Activated CD4-positive, CD25-positive, alpha-beta regulatory T cell treated with anti-CD3 and anti-CD28 coated beads, Interleukin-2, amount 50 U/mL, for 72 hours (primary cell): ENCODE data around the gene ADM5.

ENCODE experiments used
- DNase-seq: peaks from one replicate; pipeline ENCODE4 v3.0.0; 2021

Gene ADM5

GRCh38 chr19:49680421-49681351 is 8.7 kb upstream of the ADM5 start:
- DNase-seq = peak; percentile 99

GRCh38 chr19:49681830-49682229 is 7.6 kb upstream of the ADM5 start:
- DNase-seq = no peak

- no peak for DNase-seq
Measured at GRCh38 chr19:49682274-49682673, 7.1 kb upstream of the ADM5 start.

GRCh38 chr19:49683814-49684250 is 5.6 kb upstream of the ADM5 start:
- no peak for DNase-seq

GRCh38 chr19:49684251-49684982 is 5.0 kb upstream of the ADM5 start:
- DNase-seq = no peak

- no peak for DNase-seq
Measured at GRCh38 chr19:49684983-49685553, 4.3 kb upstream of the ADM5 start.

GRCh38 chr19:49685845-49686332 is 3.5 kb upstream of the ADM5 start:
- DNase-seq = no peak

GRCh38 chr19:49686503-49687088 is 2.8 kb upstream of the ADM5 start:
- no peak for DNase-seq

GRCh38 chr19:49687150-49687549 is 2.2 kb upstream of the ADM5 start:
- no peak for DNase-seq

GRCh38 chr19:49687566-49688316 is 1.7 kb upstream of the ADM5 start:
- no peak for DNase-seq

GRCh38 chr19:49688531-49689132 is 762 bp upstream of the ADM5 start:
- no peak for DNase-seq

GRCh38 chr19:49690079-49690655 is 773 bp downstream of the ADM5 start:
- DNase-seq = no peak

- no peak for DNase-seq
Measured at GRCh38 chr19:49690656-49691242, 1.4 kb downstream of the ADM5 start, which contains the start of gene CPT1C. TSS of gene CPT1C (plus strand) at chr19:49691116. CDS start at chr19:49692253, 1,137 bp downstream.

GRCh38 chr19:49691243-49692146 is 2.1 kb downstream of the ADM5 start:
- DNase-seq = no peak

- DNase-seq = no peak
Measured at GRCh38 chr19:49692147-49692506, 2.7 kb downstream of the ADM5 start.

GRCh38 chr19:49696115-49696514 is 6.7 kb downstream of the ADM5 start:
- DNase-seq = no peak

- DNase-seq = no peak
Measured at GRCh38 chr19:49696865-49697264, 7.5 kb downstream of the ADM5 start.

- no peak for DNase-seq
Measured at GRCh38 chr19:49699364-49699763, 10.0 kb downstream of the ADM5 start.

GRCh38 chr19:49700563-49700962 is 11.2 kb downstream of the ADM5 start:
- no peak for DNase-seq

- DNase-seq = no peak
Measured at GRCh38 chr19:49701271-49701786, 11.9 kb downstream of the ADM5 start.
